GM12874 (cell line): ENCODE measurements around the gene HOPX.

ENCODE experiments used
- CTCF ChIP-seq: IDR thresholded peaks from 2 replicates; pipeline ENCODE4 v1.5.1; 2011; ENCODE audit warnings: low read depth, mild to moderate bottlenecking, control low read depth, low read length, moderate library complexity; ENCODE audit not compliant: insufficient read depth

Gene HOPX

GRCh38 chr4:56652196-56652595 lies 28.9 kb downstream of the HOPX start:
- no peak for TF ChIP-seq CTCF

GRCh38 chr4:56651056-56651350 lies 30.1 kb downstream of the HOPX start:
- no peak for TF ChIP-seq CTCF

- no peak for TF ChIP-seq CTCF
Measured at GRCh38 chr4:56650262-56651055, 30.6 kb downstream of the HOPX start.

- TF ChIP-seq CTCF, result no peak
Measured at GRCh38 chr4:56649445-56650261, 31.4 kb downstream of the HOPX start.

GRCh38 chr4:56648824-56649151 lies 32.3 kb downstream of the HOPX start:
- no peak for TF ChIP-seq CTCF

GRCh38 chr4:56648021-56648823 lies 32.9 kb downstream of the HOPX start:
- TF ChIP-seq CTCF, result no peak

GRCh38 chr4:56646341-56646740 lies 34.8 kb downstream of the HOPX start:
- TF ChIP-seq CTCF, result no peak
